IPS-15b (cell line): ENCODE data around the gene CACNG7.
A peak's percentile ranks its signal among the peaks of the same experiment; 100 is the strongest.

ENCODE experiments used
- H3K27me3 ChIP-seq: one replicate; pipeline ENCODE4 v1.6.1; 2013; ENCODE audit warnings: low read length; ENCODE audit not compliant: control insufficient read depth, insufficient read depth
- H3K36me3 ChIP-seq: one replicate; pipeline ENCODE4 v1.6.1; 2013; ENCODE audit warnings: low read length; ENCODE audit not compliant: control insufficient read depth, insufficient read depth
- H3K4me1 ChIP-seq: one replicate; pipeline ENCODE4 v1.6.1; 2013; ENCODE audit warnings: mild to moderate bottlenecking, low read length; ENCODE audit not compliant: control insufficient read depth, insufficient read depth
- H3K4me3 ChIP-seq: one replicate; pipeline ENCODE4 v1.5.1; 2013; ENCODE audit warnings: low read depth, low read length
- H3K9ac ChIP-seq: one replicate; pipeline ENCODE4 v1.6.1; 2013; ENCODE audit warnings: low read depth, mild to moderate bottlenecking, low read length
- H3K9me3 ChIP-seq: one replicate; pipeline ENCODE4 v1.6.1; 2013; ENCODE audit warnings: mild to moderate bottlenecking, low read length; ENCODE audit not compliant: control insufficient read depth, insufficient read depth

CACNG7 gene

GRCh38 chr19:53870485-53870844 lies 38.6 kb upstream of the CACNG7 start:
- peaks cover 27% of the 10 kb centered on the region for H3K36me3 ChIP-seq
- no peak overlapping the region for H3K9ac ChIP-seq
- H3K4me3 ChIP-seq, result peak overlapping the region; percentile 43
- H3K4me1 ChIP-seq, result peaks cover 4% of the 10 kb centered on the region
- no peaks in the 10 kb centered on the region for H3K9me3 ChIP-seq
- no peaks in the 10 kb centered on the region for H3K27me3 ChIP-seq

GRCh38 chr19:53871454-53871853 lies 37.6 kb upstream of the CACNG7 start:
- Histone ChIP-seq H3K4me1 (peaks cover 4% of the 10 kb centered on the region), H3K27me3 (no peaks in the 10 kb centered on the region), H3K9me3 (no peaks in the 10 kb centered on the region), H3K36me3 (peaks cover 29% of the 10 kb centered on the region), H3K4me3 (no peak overlapping the region), H3K9ac (no peak overlapping the region)

GRCh38 chr19:53872762-53873161 lies 36.3 kb upstream of the CACNG7 start:
- no peak overlapping the region for H3K4me3 ChIP-seq
- H3K9ac ChIP-seq, result no peak overlapping the region
- H3K4me1 ChIP-seq, result peaks cover 4% of the 10 kb centered on the region
- H3K9me3 ChIP-seq, result no peaks in the 10 kb centered on the region
- H3K27me3 ChIP-seq, result no peaks in the 10 kb centered on the region
- H3K36me3 ChIP-seq, result peaks cover 29% of the 10 kb centered on the region

GRCh38 chr19:53873773-53874605 lies 35.1 kb upstream of the CACNG7 start:
- Histone ChIP-seq H3K27me3 (no peaks in the 10 kb centered on the region), H3K4me1 (peaks cover 4% of the 10 kb centered on the region), H3K9me3 (no peaks in the 10 kb centered on the region), H3K9ac (no peak overlapping the region), H3K4me3 (no peak overlapping the region), H3K36me3 (peaks cover 29% of the 10 kb centered on the region)

- Histone ChIP-seq H3K36me3 (peaks cover 29% of the 10 kb centered on the region), H3K9ac (no peak overlapping the region), H3K4me1 (peaks cover 4% of the 10 kb centered on the region), H3K27me3 (no peaks in the 10 kb centered on the region), H3K4me3 (no peak overlapping the region), H3K9me3 (no peaks in the 10 kb centered on the region)
These were observed 34.5 kb upstream of the CACNG7 start for GRCh38 chr19:53874606-53874990.

GRCh38 chr19:53875602-53876325 lies 33.3 kb upstream of the CACNG7 start:
- H3K36me3 ChIP-seq, result peaks cover 29% of the 10 kb centered on the region
- peaks cover 8% of the 10 kb centered on the region for H3K4me1 ChIP-seq
- no peak overlapping the region for H3K4me3 ChIP-seq
- H3K27me3 ChIP-seq, result peaks cover 8% of the 10 kb centered on the region
- no peak overlapping the region for H3K9ac ChIP-seq
- no peaks in the 10 kb centered on the region for H3K9me3 ChIP-seq

GRCh38 chr19:53876651-53877224 lies 32.3 kb upstream of the CACNG7 start:
- H3K4me3 ChIP-seq, result no peak overlapping the region
- H3K9me3 ChIP-seq, result no peaks in the 10 kb centered on the region
- no peak overlapping the region for H3K9ac ChIP-seq
- H3K4me1 ChIP-seq, result peaks cover 15% of the 10 kb centered on the region
- peaks cover 11% of the 10 kb centered on the region for H3K27me3 ChIP-seq
- H3K36me3 ChIP-seq, result peaks cover 25% of the 10 kb centered on the region

GRCh38 chr19:53877361-53877766 lies 31.7 kb upstream of the CACNG7 start:
- Histone ChIP-seq H3K27me3 (peaks cover 11% of the 10 kb centered on the region), H3K4me1 (peaks cover 15% of the 10 kb centered on the region), H3K9me3 (no peaks in the 10 kb centered on the region), H3K36me3 (peaks cover 25% of the 10 kb centered on the region), H3K9ac (no peak overlapping the region), H3K4me3 (no peak overlapping the region)

- H3K9ac ChIP-seq, result peak overlapping the region; percentile 38
- H3K4me1 ChIP-seq, result peaks cover 16% of the 10 kb centered on the region
- H3K4me3 ChIP-seq, result peak overlapping the region; percentile 60
- H3K36me3 ChIP-seq, result peaks cover 14% of the 10 kb centered on the region
- peaks cover 13% of the 10 kb centered on the region for H3K27me3 ChIP-seq
- no peaks in the 10 kb centered on the region for H3K9me3 ChIP-seq
These were observed 30.3 kb upstream of the CACNG7 start for GRCh38 chr19:53878776-53879139.

- peaks cover 16% of the 10 kb centered on the region for H3K27me3 ChIP-seq
- no peaks in the 10 kb centered on the region for H3K9me3 ChIP-seq
- peaks cover 7% of the 10 kb centered on the region for H3K36me3 ChIP-seq
- peak overlapping the region; percentile 38 for H3K9ac ChIP-seq
- H3K4me1 ChIP-seq, result peaks cover 20% of the 10 kb centered on the region
- peak overlapping the region; percentile 60 for H3K4me3 ChIP-seq
These were observed 29.7 kb upstream of the CACNG7 start for GRCh38 chr19:53879140-53880081.
